GM12892 (cell line): ENCODE data around the gene HSF2BP.

Experiments used
- DNase-seq: peaks from one replicate; pipeline ENCODE4 v3.0.0; 2011; ENCODE audit not compliant: insufficient read length
- FAIRE-seq: peaks from 2 replicates; lab custom pipeline; 2011; peaks lifted over from hg19 to GRCh38; lab: Jason Lieb, UNC
- POLR2A ChIP-seq: IDR thresholded peaks from 2 replicates; pipeline ENCODE4 v1.6.1; 2011; ENCODE audit warnings: low read depth, low read length, control low read depth
- POLR2AphosphoS5 ChIP-seq: IDR thresholded peaks from 2 replicates; pipeline ENCODE4 v1.6.1; 2011; ENCODE audit warnings: low read depth, low read length, control low read depth
- TAF1 ChIP-seq: IDR thresholded peaks from 2 replicates; pipeline ENCODE4 v1.6.1; 2011; ENCODE audit warnings: low read depth, mild to moderate bottlenecking, control low read depth, low read length, borderline replicate concordance

HSF2BP gene

GRCh38 chr21:43694437-43695079 is 35.3 kb upstream of the HSF2BP start:
- TF ChIP-seq TAF1 (no peak), POLR2A (no peak), POLR2AphosphoS5 (0 out of 2 replicates have a peak, but pooled peaks have one; percentile 18)
- no peak for DNase-seq
- FAIRE-seq, result no peak

- DNase-seq, result no peak
- no peak for FAIRE-seq
- no peak for TF ChIP-seq TAF1
- TF ChIP-seq POLR2A, result no peak
- no peak for TF ChIP-seq POLR2AphosphoS5
Measured at GRCh38 chr21:43693981-43694380, 34.7 kb upstream of the HSF2BP start.

DNA sequence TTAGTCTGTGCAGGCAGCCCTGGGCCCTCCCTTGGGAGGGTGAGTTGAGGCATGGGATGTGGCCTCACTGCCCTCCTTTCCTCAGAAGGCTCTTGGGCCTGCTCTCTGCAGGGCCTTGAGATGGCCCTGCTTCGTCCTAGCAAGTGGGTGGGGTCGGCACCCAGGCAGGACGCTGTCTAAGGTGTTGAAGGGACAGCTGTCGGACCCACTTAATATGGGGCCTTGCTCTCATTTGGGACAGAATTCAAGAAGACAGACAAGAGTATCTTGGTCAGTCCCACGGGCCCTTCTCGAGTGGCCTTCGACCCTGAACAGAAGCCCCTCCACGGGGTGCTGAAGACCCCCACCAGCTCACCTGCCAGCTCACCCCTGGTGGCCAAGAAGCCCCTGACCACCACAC is 33.7 kb upstream of the HSF2BP start:
- no peak for TF ChIP-seq TAF1
- TF ChIP-seq POLR2A, result no peak
- TF ChIP-seq POLR2AphosphoS5, result no peak
- DNase-seq (no peak), FAIRE-seq (no peak)

- no peak for FAIRE-seq
- TF ChIP-seq POLR2AphosphoS5 (no peak), TAF1 (no peak)
- no peak for DNase-seq
Measured at GRCh38 chr21:43691801-43692200, 32.5 kb upstream of the HSF2BP start.

- no peak for DNase-seq
- no peak for TF ChIP-seq TAF1
- no peak for TF ChIP-seq POLR2A
- TF ChIP-seq POLR2AphosphoS5, result no peak
- no peak for FAIRE-seq
Measured at GRCh38 chr21:43691086-43691795, 32.0 kb upstream of the HSF2BP start.

DNA sequence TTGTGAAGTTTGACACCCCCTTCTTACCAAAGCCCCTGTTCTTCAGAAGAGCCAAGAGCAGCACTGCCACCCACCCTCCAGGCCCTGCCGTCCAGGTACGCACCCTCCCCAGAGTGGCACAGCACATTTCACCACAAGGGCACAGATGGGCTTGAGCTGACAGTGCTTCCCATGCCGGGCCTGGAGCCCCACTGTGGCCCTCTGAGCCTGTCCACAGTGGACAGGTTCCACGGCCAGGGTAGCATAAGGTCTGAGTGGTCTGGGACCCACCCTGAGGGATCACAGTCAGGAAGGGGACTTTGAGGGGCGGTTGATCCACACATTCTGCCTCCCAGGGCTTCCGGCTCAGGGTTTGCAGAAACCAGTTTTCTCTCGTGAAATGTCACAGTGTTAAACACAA is 31.1 kb upstream of the HSF2BP start:
- TF ChIP-seq POLR2A (no peak), POLR2AphosphoS5 (0 out of 2 replicates have a peak, but pooled peaks have one; percentile 32), TAF1 (no peak)
- no peak for DNase-seq
- no peak for FAIRE-seq

DNA sequence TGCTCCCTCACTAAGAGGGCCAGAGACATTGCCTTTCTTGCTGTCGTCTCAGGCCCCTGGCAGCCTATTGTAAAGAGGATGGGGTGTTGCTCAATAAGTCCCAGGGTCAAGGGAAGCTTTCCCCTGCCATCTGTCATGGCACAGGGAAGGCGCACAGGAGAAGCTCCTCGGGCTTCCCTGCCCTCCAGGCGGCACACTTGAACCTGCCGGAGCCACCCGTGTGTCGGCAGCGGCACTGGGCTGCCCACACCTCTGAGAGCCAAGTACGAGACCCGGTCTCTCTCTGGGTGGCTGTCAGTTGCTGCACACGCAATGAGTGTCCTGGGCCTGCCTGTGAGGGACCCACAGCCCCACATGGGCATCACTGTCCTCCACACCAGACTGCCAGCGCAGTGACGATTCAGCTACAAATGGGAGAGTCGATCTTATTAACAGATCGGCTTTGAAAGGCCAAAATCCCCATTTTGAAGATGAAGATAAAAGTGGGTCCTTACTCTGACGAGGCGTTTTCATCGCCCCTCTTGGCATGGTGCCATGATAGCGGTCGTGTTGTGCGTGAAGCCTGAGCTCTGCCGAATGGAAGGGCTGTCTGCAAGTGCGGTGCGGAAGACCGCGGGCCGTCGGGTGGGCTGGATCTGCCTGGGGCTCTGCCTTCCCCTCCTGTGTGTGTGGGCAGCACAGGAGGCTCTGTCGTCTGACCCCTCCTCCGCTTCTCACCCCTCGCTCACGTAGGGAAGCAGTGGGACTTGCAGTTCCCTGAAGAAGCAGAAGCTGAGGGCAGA is 30.5 kb upstream of the HSF2BP start:
- no peak for FAIRE-seq
- no peak for DNase-seq
- TF ChIP-seq TAF1 (no peak), POLR2AphosphoS5 (peak; percentile 41; the same call in 1 of the 2 replicates), POLR2A (0 out of 2 replicates have a peak, but pooled peaks have one; percentile 18)

- FAIRE-seq (no peak), DNase-seq (no peak)
- TF ChIP-seq POLR2AphosphoS5 (no peak), POLR2A (no peak), TAF1 (no peak)
Measured at GRCh38 chr21:43688906-43689305, 29.6 kb upstream of the HSF2BP start.

- TF ChIP-seq POLR2A (no peak), POLR2AphosphoS5 (no peak; the same call in 1 of the 2 replicates), TAF1 (no peak)
- FAIRE-seq, result no peak
- DNase-seq, result no peak
Measured at GRCh38 chr21:43687566-43688399, 28.5 kb upstream of the HSF2BP start.

GRCh38 chr21:43686811-43687565 is 27.7 kb upstream of the HSF2BP start:
- FAIRE-seq (no peak), DNase-seq (no peak)
- no peak for TF ChIP-seq TAF1
- TF ChIP-seq POLR2AphosphoS5, result no peak
- TF ChIP-seq POLR2A, result no peak

- no peak for DNase-seq
- FAIRE-seq, result no peak
- TF ChIP-seq POLR2A (no peak), POLR2AphosphoS5 (no peak), TAF1 (no peak)
Measured at GRCh38 chr21:43684424-43684823, 25.1 kb upstream of the HSF2BP start.
